HG03066 (cell line): ENCODE measurements around the gene DKK2.

Experiments
- ATAC-seq: cut with Tn5 transposase; IDR thresholded peaks from one replicate; pipeline ENCODE4 v1.9.1; 2021; ENCODE audit warnings: low read depth; ENCODE audit not compliant: unreplicated experiment

Gene DKK2

GRCh38 chr4:107017443-107018343, 18.4 kb downstream of the DKK2 start:
- no peak for ATAC-seq

GRCh38 chr4:107011312-107011711, 24.8 kb downstream of the DKK2 start:
- no peak for ATAC-seq

DNA sequence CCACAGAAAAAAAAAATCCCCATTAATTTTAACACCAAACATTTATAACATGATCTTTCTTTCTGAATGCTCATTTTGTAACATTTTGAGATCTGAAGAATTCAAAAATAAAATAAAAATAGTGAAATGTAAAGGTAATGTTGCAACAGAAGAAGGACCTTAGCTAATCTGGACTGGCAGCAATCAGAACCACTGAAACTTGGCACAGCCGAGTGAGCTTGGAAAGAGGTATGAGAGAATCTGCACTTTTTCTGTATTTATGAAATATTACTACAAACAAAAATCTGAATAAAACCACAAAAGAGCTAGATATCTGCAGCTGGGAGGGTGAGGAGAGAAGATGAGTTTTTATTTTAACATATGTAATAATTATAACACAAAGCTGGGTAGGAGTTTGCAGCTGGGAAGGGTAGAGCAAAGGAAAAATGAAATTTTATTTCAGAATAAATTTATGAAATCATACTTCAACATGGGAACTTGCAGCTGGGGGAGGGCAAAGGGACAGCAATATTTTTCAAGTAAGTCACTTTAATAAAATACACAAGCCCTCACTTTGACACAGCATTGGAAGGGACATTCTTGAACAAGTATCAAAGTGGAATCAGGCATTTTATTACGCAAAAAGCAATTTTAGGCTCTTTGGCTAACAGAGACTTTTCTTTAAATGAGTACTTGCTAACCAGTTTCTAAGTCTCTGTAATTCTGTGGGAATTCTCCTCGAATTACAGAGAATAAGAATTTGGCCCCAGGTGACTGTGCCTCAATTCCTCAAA, 26.7 kb downstream of the DKK2 start:
- ATAC-seq, result no peak

DNA sequence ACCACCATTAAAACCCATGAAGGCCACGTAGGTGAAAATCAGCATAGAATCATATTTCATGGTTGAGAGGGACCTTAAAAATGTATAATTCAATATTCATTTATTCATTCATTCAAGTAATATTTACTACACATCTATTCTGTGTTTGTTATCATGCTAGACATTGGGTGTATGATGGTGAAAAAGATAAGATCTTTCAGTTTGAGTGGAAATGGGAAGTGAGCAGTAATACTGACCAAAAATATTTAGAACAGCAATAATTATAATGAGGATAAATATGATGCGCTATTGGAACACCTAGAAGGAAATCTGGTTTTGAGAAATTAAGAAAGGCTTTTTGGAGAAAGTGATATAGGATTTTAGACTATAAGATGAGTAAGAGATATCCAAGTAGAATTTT, 28.0 kb downstream of the DKK2 start:
- no peak for ATAC-seq

DNA sequence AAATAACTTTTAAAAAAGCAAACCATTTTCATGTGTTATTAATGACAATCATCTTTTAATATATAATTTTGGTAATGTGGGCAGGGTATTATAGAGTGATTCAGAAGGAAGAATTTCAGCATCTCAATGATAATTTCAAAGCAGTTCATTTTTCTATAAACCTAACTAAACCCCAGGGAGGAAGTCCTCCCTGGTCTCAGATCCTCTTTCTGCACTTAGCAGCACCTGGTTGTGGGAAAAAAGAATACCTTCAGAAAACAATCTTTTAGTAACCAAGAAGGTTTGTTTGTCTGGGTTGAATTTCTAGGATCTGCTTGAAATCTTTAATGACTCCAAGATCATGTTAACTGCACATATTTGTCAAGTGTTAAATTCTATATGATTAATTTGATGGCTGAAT, 29.9 kb downstream of the DKK2 start:
- no peak for ATAC-seq

- no peak for ATAC-seq
Observed at GRCh38 chr4:106996490-106996889, 39.6 kb downstream of the DKK2 start.

DNA sequence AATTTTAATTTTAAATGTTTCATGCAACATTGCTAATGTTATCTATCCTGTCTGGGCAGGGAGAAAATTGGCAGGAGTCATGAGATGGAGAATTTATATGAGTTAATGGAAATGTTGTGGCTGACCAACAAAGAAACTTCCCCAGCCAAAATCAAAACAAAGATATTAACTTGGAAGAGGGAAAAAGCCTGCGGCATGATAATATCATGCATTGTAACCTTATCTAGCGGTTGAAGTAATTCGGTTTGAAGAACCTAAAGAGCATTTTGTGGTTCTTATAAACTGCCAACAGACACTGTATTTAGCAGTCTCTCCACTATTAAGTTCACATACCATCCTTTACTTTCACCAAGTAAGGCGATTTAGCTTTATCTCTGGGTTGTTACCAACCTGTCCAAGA, 42.3 kb downstream of the DKK2 start:
- no peak for ATAC-seq

DNA sequence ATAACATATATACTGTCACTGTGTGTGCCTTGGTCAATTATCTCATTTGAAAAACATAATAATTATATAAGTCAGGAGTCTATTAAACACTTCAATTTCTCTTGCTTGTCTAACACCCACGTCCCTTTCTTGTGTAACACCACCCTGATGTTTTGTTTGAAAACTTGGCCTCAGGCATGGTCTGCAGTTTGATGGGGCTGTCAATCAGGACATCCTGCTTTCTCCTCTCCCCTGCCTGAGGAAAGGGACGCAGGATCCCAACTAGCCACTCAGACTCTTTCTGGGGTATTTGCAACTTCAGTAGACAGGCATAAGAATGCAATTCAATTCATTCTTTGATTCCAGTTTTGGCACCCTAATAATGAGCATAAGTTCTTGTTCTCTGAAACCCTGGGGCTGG, 48.8 kb downstream of the DKK2 start:
- no peak for ATAC-seq

DNA sequence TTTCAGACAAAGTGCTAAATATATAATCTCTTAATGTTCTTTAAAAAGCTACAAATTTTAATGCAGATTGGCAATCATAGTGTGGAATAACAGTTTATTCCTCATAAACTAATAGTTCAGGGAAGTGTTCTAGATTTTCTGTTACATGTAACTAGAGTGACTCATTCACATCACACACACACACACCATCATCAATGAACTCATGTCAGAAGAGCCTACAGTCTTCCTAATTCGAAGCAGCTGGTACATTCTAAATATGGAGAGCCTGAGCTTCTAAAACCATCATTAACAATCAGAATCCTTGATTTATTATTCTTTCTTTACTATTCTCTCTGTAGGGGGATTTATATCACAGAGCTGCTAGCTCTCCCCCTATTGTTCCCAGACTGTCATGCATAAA, 49.6 kb downstream of the DKK2 start:
- no peak for ATAC-seq

GRCh38 chr4:106985830-106986229, 50.3 kb downstream of the DKK2 start:
- no peak for ATAC-seq

DNA sequence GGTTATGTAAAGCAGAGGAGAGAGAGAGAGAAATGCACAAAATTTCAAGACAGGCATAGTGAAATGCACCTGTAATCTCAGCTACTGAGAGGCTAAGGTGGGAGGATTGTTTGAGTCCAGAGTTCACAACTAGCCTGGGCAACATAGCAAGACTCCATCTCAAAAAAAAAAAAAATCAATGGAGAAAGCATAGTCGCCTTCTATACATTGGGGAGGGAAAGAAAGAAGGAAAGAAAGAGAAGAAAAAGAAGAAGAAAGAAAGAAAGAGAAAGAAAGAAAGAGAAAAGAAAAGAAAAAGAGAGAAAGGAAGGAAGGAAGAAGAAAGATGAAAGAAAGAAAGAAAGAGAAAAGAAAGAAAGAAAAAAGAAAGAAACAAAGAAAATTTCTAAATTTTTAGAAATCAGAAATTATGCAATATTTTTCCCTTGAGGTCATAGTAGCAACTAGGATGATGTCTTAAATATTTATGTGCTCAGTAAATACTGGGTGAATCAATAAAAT, 53.4 kb downstream of the DKK2 start:
- no peak for ATAC-seq

DNA sequence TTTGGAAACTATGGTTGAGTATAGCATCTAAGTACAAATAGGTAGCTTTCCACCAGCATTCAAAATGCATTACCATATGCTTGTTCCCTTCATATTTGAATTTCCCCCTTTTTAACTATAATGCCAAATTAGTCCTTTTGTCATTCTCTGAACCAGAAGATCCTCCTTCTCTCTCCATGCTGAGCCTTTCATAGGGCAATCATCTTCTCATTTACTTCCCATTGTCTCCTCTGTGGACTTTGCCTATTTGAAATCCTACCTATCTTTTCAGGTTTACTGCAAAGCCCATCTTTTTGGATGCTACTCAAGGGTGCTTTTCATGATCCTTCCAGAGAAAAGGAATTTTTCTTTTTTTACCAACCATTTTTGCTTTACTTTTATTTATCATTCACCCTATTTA, 54.7 kb downstream of the DKK2 start:
- no peak for ATAC-seq

DNA sequence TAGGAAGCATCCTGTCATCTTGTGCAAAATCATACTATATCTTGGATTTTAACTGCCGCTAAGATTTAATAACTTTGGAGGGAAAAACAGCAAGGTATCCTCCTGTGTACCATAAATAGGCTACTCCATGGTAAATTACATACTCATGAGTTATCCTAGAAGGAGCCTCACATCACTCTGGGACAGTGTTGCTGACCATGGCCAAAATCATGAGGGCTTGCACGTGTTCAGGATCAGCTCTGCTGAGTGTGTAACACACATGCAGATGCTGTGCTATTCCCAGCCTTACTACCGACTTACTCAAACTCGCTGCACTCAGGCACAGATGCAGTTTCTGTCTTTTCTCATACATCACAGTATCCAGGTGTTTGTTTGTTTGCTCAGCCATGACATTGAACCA, 56.6 kb downstream of the DKK2 start:
- no peak for ATAC-seq

DNA sequence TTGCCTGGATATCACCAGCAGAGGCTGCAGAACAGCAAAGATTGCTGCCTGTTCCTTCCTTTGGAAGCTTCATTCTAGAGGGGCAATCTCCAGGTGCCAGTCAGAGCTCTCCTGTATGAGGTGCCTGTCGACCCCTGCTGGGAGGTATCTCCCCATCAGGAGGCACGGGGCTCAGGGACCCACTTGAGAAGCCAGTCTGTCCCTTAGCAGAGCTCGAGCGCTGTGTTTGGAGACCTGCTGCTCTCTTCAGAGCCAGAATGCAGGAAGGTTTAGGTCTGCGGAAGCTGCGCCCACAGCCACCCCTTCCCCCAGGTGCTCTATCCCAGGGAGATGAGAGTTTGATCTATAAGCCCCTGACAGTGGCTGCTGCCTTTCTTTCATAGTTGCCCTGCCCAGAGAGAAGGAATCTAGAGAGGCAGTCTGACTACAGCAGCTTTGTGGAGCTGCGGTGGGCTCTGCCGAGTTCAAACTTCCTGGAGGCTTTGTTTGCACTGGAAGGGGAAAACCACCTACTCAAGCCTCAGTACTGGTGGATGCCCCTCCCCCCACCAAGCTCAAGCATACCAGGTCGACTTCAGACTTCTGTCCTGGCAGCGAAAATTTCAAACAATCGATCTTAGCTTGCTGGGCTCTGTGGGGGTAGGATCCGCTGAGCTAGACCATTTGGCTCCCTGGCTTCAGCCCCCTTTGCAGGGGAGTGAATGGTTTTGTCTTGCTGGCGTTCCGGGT, 57.9 kb downstream of the DKK2 start:
- no peak for ATAC-seq

DNA sequence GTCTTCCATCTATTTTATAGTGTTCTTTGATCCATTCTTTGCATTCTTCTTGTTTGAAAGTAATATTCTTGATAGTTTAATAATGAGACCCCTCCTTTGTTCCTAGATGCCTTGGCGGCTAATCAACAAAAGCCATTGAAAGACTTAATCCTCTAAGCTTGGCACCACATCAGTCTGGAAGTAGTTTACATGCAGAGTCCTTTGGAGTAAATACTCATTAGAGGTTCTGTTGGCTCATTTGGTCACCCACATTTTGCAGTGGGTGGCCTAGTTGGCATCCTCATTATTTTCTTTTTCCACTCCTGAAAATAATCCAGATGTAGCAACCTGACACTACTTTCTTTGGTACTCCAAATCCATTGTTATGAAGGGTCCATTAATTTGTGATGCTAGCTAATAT, 64.5 kb downstream of the DKK2 start:
- ATAC-seq, result no peak

GRCh38 chr4:106967892-106968291, 68.2 kb downstream of the DKK2 start:
- ATAC-seq, result no peak

DNA sequence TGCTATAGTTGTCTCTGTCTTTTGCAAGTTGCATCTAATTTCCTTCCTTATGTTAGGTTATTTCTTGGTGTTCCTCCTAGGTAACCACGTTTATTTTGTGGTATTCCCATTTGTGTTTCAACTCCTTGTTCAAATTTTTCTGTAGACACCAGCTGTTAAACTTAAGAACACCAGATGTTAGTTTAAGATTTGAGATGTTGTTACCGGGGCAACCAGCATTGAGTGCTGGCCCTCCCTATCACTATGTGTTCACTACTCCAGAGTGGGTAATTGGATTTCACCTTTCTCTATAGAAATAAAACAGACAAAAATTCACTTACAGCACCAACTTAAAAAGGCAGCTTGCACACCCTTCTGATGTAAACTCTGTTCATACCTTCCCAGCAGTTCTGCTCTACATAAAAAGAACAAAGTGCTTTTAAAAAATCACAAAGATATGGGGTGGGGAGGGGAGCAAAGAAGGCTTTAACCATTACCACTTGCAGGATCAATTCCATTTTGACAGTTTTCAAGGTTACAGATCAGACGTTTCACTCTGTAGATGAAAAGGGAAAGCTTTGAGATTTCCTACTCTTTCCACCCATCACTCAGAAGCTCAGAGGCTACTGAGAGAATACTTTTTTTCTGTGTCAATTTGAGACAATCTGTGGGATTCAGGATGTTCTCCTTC, 82.9 kb downstream of the DKK2 start:
- no peak for ATAC-seq

DNA sequence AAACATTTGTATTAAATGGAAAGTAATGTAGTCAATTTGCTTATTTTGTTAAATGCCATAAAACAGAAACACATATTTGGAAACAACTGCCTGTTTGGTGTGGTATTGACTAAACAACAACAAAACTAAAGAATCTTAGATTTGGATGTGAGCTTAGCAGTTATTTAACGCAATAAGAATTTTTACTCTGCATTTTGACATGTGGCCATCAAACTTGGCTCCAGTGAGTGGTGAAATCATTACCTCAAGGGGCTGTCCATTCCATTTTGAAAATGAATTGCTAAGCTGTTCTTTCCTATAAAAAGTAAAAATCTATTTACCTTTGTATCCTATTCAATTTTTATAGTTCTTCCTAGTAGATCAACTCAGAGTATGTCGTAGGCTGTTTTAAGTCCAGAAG, 84.2 kb downstream of the DKK2 start:
- no peak for ATAC-seq

- ATAC-seq, result no peak
Observed at GRCh38 chr4:106941841-106942240, 94.3 kb downstream of the DKK2 start.

DNA sequence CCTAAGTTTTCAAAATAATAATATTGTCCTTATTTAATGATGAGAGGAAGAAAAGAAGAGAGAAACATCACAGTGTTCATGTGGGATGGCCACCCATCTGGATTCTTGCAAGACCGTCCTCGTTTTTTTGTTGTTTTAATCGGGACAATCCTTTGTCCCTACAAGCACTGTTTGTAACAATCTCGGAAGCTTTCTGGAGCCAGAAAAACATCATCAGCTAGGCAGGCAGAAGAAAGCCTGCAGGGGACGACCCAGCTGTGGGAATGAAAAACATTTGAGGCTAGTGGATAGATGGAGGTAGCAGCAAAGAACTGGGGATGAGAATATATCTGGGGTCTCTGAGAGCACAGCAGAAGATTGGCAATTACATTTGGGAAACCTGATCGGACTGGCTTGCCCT, 105.6 kb downstream of the DKK2 start:
- ATAC-seq, result no peak

DNA sequence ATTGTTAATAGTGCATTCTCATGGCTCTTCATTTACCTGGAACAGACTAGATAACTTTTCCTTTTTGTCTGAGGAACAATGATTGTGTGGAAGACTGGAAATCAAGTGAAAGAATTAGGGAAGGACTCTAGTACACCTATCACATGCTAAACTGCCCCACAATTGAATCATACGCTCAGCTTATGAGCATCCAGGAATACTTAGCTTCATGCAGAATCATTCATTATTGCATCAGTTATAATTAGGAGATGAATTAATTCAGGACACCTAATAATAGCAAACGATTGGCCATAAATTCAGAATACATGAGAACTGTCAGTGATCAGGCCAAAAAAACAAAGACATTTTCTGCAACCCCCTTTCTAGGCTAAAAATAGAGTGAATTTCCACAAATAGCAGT, 106.9 kb downstream of the DKK2 start:
- ATAC-seq, result no peak
